Neural progenitor cell (in vitro differentiated cells): ENCODE results near the gene SMARCC2. TPM values are rescaled to one million over a fixed set of nuclear protein-coding genes. Genes with fewer than 3 reads are reported as not detected.

Experiments
- DNase-seq: peaks from one replicate; pipeline ENCODE4 v3.0.0-alpha.2; 2016; ENCODE audit warnings: low spot score
- H2AFZ ChIP-seq: fragments of 200-600 bp; sonication (generic); replicated peaks from 2 replicates; pipeline ENCODE4 v1.6.1; 2016; ENCODE audit warnings: antibody characterized with exemption
- H3F3A ChIP-seq: fragments of 200-600 bp; sonication (generic); 2 replicates; pipeline ENCODE4 v1.6.1; 2016; ENCODE audit warnings: antibody characterized with exemption, low read depth
- H3K27ac ChIP-seq: fragments of 200-600 bp; sonication (generic); 2 replicates; pipeline ENCODE4 v1.5.1; 2016; ENCODE audit warnings: mild to moderate bottlenecking
- H3K27me3 ChIP-seq: fragments of 200-600 bp; sonication (generic); 2 replicates; pipeline ENCODE4 v1.6.1; 2016; ENCODE audit warnings: mild to moderate bottlenecking, moderate library complexity
- H3K36me3 ChIP-seq: fragments of 200-600 bp; sonication (generic); 2 replicates; pipeline ENCODE4 v1.5.1; 2016
- H3K4me1 ChIP-seq: fragments of 200-600 bp; sonication (generic); 2 replicates; pipeline ENCODE4 v1.6.1; 2016; ENCODE audit warnings: mixed run types
- H3K4me2 ChIP-seq: fragments of 200-600 bp; sonication (generic); 2 replicates; pipeline ENCODE4 v1.6.1; 2016
- H3K4me3 ChIP-seq: fragments of 200-600 bp; sonication (generic); 2 replicates; pipeline ENCODE4 v1.5.1; 2016
- H3K79me2 ChIP-seq: fragments of 200-600 bp; sonication (generic); 2 replicates; pipeline ENCODE4 v1.6.1; 2016; ENCODE audit warnings: low read depth
- H3K9ac ChIP-seq: fragments of 200-600 bp; sonication (generic); 2 replicates; pipeline ENCODE4 v1.6.1; 2016
- H3K9me3 ChIP-seq: fragments of 200-600 bp; sonication (generic); 2 replicates; pipeline ENCODE4 v1.5.1; 2016; ENCODE audit warnings: low read depth
- H4K20me1 ChIP-seq: fragments of 200-600 bp; sonication (generic); 2 replicates; pipeline ENCODE4 v1.6.1; 2016; ENCODE audit warnings: low read depth
- H3K27ac Mint-ChIP-seq: 3 replicates; pipeline ENCODE4 v1.8.0; 2021; ENCODE audit warnings: mixed read lengths
- H3K27me3 Mint-ChIP-seq: 2 replicates; pipeline ENCODE4 v1.8.0; 2022; ENCODE audit warnings: low read depth, mild to moderate bottlenecking, inconsistent platforms, moderate library complexity, mixed read lengths; ENCODE audit not compliant: insufficient read depth
- H3K36me3 Mint-ChIP-seq: 3 replicates; pipeline ENCODE4 v1.8.0; 2021; ENCODE audit warnings: mixed read lengths
- H3K4me1 Mint-ChIP-seq: 3 replicates; pipeline ENCODE4 v1.8.0; 2021; ENCODE audit warnings: mixed read lengths
- H3K4me3 Mint-ChIP-seq: 3 replicates; pipeline ENCODE4 v1.8.0; 2021; ENCODE audit warnings: mild to moderate bottlenecking, moderate library complexity, mixed read lengths
- H3K9me3 Mint-ChIP-seq: 3 replicates; pipeline ENCODE4 v1.8.0; 2020; ENCODE audit warnings: mixed read lengths
- CTCF ChIP-seq: fragments of 200-600 bp; sonication (generic); IDR thresholded peaks from 2 replicates; pipeline ENCODE4 v1.5.1; 2017; ENCODE audit warnings: antibody characterized with exemption, mild to moderate bottlenecking
- EZH2 ChIP-seq: fragments of 200-600 bp; sonication (generic); IDR thresholded peaks from 2 replicates; pipeline ENCODE4 v1.6.1; 2017; ENCODE audit warnings: antibody characterized with exemption, mild to moderate bottlenecking, moderate library complexity
- EZH2phosphoT487 ChIP-seq: fragments of 200-600 bp; sonication (generic); IDR thresholded peaks from 2 replicates; pipeline ENCODE4 v1.6.1; 2017; ENCODE audit warnings: antibody characterized with exemption
- total RNA-seq: library from RNA; depleted of rRNA; stranded (reverse); fragments of >200 nt; gene quantifications from 2 replicates; pipeline ENCODE4 v1.2.3, GENCODE V29; 2015; ENCODE audit warnings: low replicate concordance

The SMARCC2 gene
- total RNA-seq, 1 donor from 2014 or later = 103 TPM

GRCh38 chr12:56161690-56162351 lies 27.5 kb downstream of the SMARCC2 start:
- no peaks in the 10 kb centered on the region for H3K27me3 ChIP-seq
- peak overlapping the region; percentile 87 for H3K27ac Mint-ChIP-seq
- H3K27ac ChIP-seq = peak overlapping the region; percentile 77
- H4K20me1 ChIP-seq = peaks cover 68% of the 10 kb centered on the region
- peaks cover 30% of the 10 kb centered on the region for H3K79me2 ChIP-seq
- no peak for TF ChIP-seq EZH2phosphoT487
- TF ChIP-seq EZH2 = no peak
- TF ChIP-seq CTCF = no peak
- H2AFZ ChIP-seq = no peak overlapping the region
- peaks cover 60% of the 10 kb centered on the region for H3K4me1 Mint-ChIP-seq
- no peaks in the 10 kb centered on the region for H3K9me3 ChIP-seq
- peak; percentile 68 for DNase-seq
- H3K9me3 Mint-ChIP-seq = no peaks in the 10 kb centered on the region
- no peak overlapping the region for H3K9ac ChIP-seq
- H3K4me2 ChIP-seq = peak overlapping the region; percentile 90
- H3K36me3 ChIP-seq = peaks cover 4% of the 10 kb centered on the region
- peaks cover 56% of the 10 kb centered on the region for H3K36me3 Mint-ChIP-seq
- peak overlapping the region; percentile 99 for H3K4me3 Mint-ChIP-seq
- peaks cover 85% of the 10 kb centered on the region for H3F3A ChIP-seq
- H3K4me3 ChIP-seq = peak overlapping the region; percentile 18
- H3K27me3 Mint-ChIP-seq = peaks cover 30% of the 10 kb centered on the region
- H3K4me1 ChIP-seq = peaks cover 49% of the 10 kb centered on the region

GRCh38 chr12:56160894-56161689 lies 28.2 kb downstream of the SMARCC2 start:
- H3K4me1 Mint-ChIP-seq = peaks cover 60% of the 10 kb centered on the region
- peaks cover 33% of the 10 kb centered on the region for H3K27me3 Mint-ChIP-seq
- peak overlapping the region; percentile 99 for H3K4me3 Mint-ChIP-seq
- DNase-seq = peak; percentile 12
- peaks cover 30% of the 10 kb centered on the region for H3K79me2 ChIP-seq
- H3F3A ChIP-seq = peaks cover 83% of the 10 kb centered on the region
- no peaks in the 10 kb centered on the region for H3K9me3 ChIP-seq
- H3K36me3 ChIP-seq = peaks cover under 1% of the 10 kb centered on the region
- no peak overlapping the region for H3K9ac ChIP-seq
- peak overlapping the region; percentile 87 for H3K27ac Mint-ChIP-seq
- peak overlapping the region; percentile 77 for H3K27ac ChIP-seq
- H3K9me3 Mint-ChIP-seq = no peaks in the 10 kb centered on the region
- no peak overlapping the region for H2AFZ ChIP-seq
- H3K4me1 ChIP-seq = peaks cover 49% of the 10 kb centered on the region
- peaks cover 63% of the 10 kb centered on the region for H4K20me1 ChIP-seq
- TF ChIP-seq EZH2 (no peak), EZH2phosphoT487 (no peak), CTCF (no peak)
- H3K4me3 ChIP-seq = peak overlapping the region; percentile 73
- H3K4me2 ChIP-seq = peak overlapping the region; percentile 90
- no peaks in the 10 kb centered on the region for H3K27me3 ChIP-seq
- H3K36me3 Mint-ChIP-seq = peaks cover 56% of the 10 kb centered on the region

- H3K4me3 ChIP-seq = peak overlapping the region; percentile 73
- Mint-ChIP-seq H3K9me3 (no peaks in the 10 kb centered on the region), H3K4me1 (peaks cover 64% of the 10 kb centered on the region), H3K4me3 (peak overlapping the region; percentile 99), H3K36me3 (peaks cover 57% of the 10 kb centered on the region), H3K27me3 (peaks cover 33% of the 10 kb centered on the region), H3K27ac (peak overlapping the region; percentile 100)
- H3K9me3 ChIP-seq = no peaks in the 10 kb centered on the region
- H3K4me2 ChIP-seq = peak overlapping the region; percentile 90
- DNase-seq = no peak
- peaks cover 58% of the 10 kb centered on the region for H4K20me1 ChIP-seq
- peak overlapping the region; percentile 77 for H3K27ac ChIP-seq
- H3K4me1 ChIP-seq = peaks cover 49% of the 10 kb centered on the region
- peaks cover 82% of the 10 kb centered on the region for H3F3A ChIP-seq
- no peaks in the 10 kb centered on the region for H3K36me3 ChIP-seq
- H3K9ac ChIP-seq = no peak overlapping the region
- TF ChIP-seq EZH2 (no peak), CTCF (no peak), EZH2phosphoT487 (no peak)
- H2AFZ ChIP-seq = no peak overlapping the region
- no peaks in the 10 kb centered on the region for H3K27me3 ChIP-seq
- H3K79me2 ChIP-seq = peaks cover 30% of the 10 kb centered on the region
Measured at GRCh38 chr12:56160193-56160763, 29.0 kb downstream of the SMARCC2 start.
